ENCODE measurements around the gene RILP.
"Not testable (repeated sequence)": the region's sequence is repeated elsewhere in the genome, so short reads cannot be mapped to it uniquely, and the experiment has no call there.

Gene RILP
- total RNA-seq, result 0.54 to 1.5 (median 1.3) reads per million in 4 donors

- DNase-seq, result no peak
Observed at GRCh38 chr17:1649844-1650501, at the start of gene RILP. RILP (minus strand) TSS chr17:1649866; CDS start chr17:1649804, 62 bp downstream.

GRCh38 chr17:1697681-1698080 lies 48.0 kb upstream of the RILP start:
- no peak for DNase-seq

- no peak for DNase-seq
Observed at GRCh38 chr17:1695365-1695764, 45.7 kb upstream of the RILP start.

GRCh38 chr17:1693339-1693738 lies 43.7 kb upstream of the RILP start:
- no peak for DNase-seq

GRCh38 chr17:1690544-1691221 lies 41.0 kb upstream of the RILP start:
- DNase-seq, result no peak

GRCh38 chr17:1688405-1688804 lies 38.7 kb upstream of the RILP start:
- DNase-seq, result not testable (repeated sequence)

GRCh38 chr17:1686086-1686485 lies 36.4 kb upstream of the RILP start:
- no peak for DNase-seq

GRCh38 chr17:1684378-1685189 lies 34.9 kb upstream of the RILP start, which contains the start of gene PRPF8:
PRPF8 (minus strand) TSS chr17:1684867; CDS start chr17:1684571, 296 bp downstream.
- DNase-seq, result peak; percentile 95 to 98 (median 97)

GRCh38 chr17:1683459-1683858 lies 33.8 kb upstream of the RILP start:
- DNase-seq, result no peak

- no peak for DNase-seq
Observed at GRCh38 chr17:1676401-1676800, 26.7 kb upstream of the RILP start.

GRCh38 chr17:1673041-1673785 lies 23.5 kb upstream of the RILP start:
- DNase-seq, result peak in 1 of 5 donors; percentile 21

GRCh38 chr17:1663934-1664333 lies 14.3 kb upstream of the RILP start:
- not testable (repeated sequence) for DNase-seq

- no peak for DNase-seq
Observed at GRCh38 chr17:1661045-1661444, 11.4 kb upstream of the RILP start.

GRCh38 chr17:1658100-1658499 lies 8.4 kb upstream of the RILP start:
- DNase-seq, result no peak

- DNase-seq, result no peak
Observed at GRCh38 chr17:1653735-1654134, 4.1 kb upstream of the RILP start.

- not testable (repeated sequence) for DNase-seq
Observed at GRCh38 chr17:1652794-1653193, 3.1 kb upstream of the RILP start.

GRCh38 chr17:1651559-1651844 lies 1.8 kb upstream of the RILP start:
- no peak for DNase-seq

- no peak for DNase-seq
Observed at GRCh38 chr17:1650731-1651558, 1.3 kb upstream of the RILP start.

GRCh38 chr17:1648963-1649843 lies 463 bp downstream of the RILP start:
- peak; percentile 91 to 96 (median 94) for DNase-seq

- DNase-seq, result no peak
Observed at GRCh38 chr17:1648173-1648962, 1.3 kb downstream of the RILP start.

All from T-helper 1 cell (primary cell).